Uterus (tissue), 4 donors: ENCODE data around the gene CHPF. TPM values are rescaled to one million over a fixed set of nuclear protein-coding genes. Genes with fewer than 3 reads are reported as not detected.

Experiments used
- DNase-seq, 2 donors: peaks; one replicate each; pipeline ENCODE4 v3.0.0-alpha.2; 2019 to 2020
- H3K27ac ChIP-seq, 2 donors: fragments of 200-600 bp; sonication (generic); 1 replicate in 1 of 2; 2 replicates in 1 of 2; pipeline ENCODE4 v1.5.1; 2016 to 2018
- H3K27me3 ChIP-seq, 2 donors: fragments of 200-600 bp; sonication (generic); one replicate each; pipeline ENCODE4 v1.5.1; 2018 to 2019; ENCODE audit warnings: control low read depth in 1 of 2
- H3K36me3 ChIP-seq, 2 donors: fragments of 200-600 bp; sonication (generic); one replicate each; pipeline ENCODE4 v1.5.1; 2019; ENCODE audit warnings: control low read depth in 1 of 2
- H3K4me1 ChIP-seq, 2 donors: fragments of 200-600 bp; sonication (generic); one replicate each; pipeline ENCODE4 v1.5.1; 2018 to 2019; ENCODE audit warnings: control low read depth in 1 of 2
- H3K4me3 ChIP-seq, 2 donors: fragments of 200-600 bp; sonication (generic); 1 replicate in 1 of 2; 2 replicates in 1 of 2; pipeline ENCODE4 v1.5.1; 2018 to 2019; ENCODE audit warnings: mild to moderate bottlenecking in 1 of 2
- H3K9me3 ChIP-seq, 2 donors: fragments of 200-600 bp; sonication (generic); one replicate each; pipeline ENCODE4 v1.5.1; 2019; ENCODE audit warnings: control low read depth in 1 of 2
- POLR2A ChIP-seq, 2 donors: fragments of 450-650 bp; IDR thresholded peaks; one replicate each; pipeline ENCODE4 v1.6.1; 2016; ENCODE audit warnings: antibody characterized with exemption in 2 of 2, mild to moderate bottlenecking in 1 of 2, moderate library complexity in 1 of 2
- intact Hi-C: fragments of 100-400 bp; cut with DNase I; formaldehyde crosslinking; loops from one replicate; pipeline ENCODE4 v1.15.1; 2023; ENCODE audit warnings: low total_unique reads
- total RNA-seq, 4 donors: library from RNA; depleted of rRNA in 3 of 4; stranded (reverse); fragments of >200 nt in 3 of 4; gene quantifications; one replicate each; pipeline versions ENCODE4 v1.1.0 to v1.2.4, GENCODE V29; 2014 to 2023
- TF ChIP-seq, protein P1 (sequence below), 4 experiments: fragments of 200-600 bp in 2 of 4; fragments of 450-650 bp in 2 of 4; sonication (generic) in 2 of 4; IDR thresholded peaks; one replicate each; pipeline ENCODE4 v1.5.1; 2016 to 2019; ENCODE audit warnings: antibody characterized with exemption in 4 of 4, mild to moderate bottlenecking in 2 of 4, moderate library complexity in 1 of 4
- donor health status: DM: yes; HTN: yes; CAD: no.

CHPF gene
- total RNA-seq, 4 donors from 2014 or later: 16.5 to 194 (median 42.5) TPM

DNA sequence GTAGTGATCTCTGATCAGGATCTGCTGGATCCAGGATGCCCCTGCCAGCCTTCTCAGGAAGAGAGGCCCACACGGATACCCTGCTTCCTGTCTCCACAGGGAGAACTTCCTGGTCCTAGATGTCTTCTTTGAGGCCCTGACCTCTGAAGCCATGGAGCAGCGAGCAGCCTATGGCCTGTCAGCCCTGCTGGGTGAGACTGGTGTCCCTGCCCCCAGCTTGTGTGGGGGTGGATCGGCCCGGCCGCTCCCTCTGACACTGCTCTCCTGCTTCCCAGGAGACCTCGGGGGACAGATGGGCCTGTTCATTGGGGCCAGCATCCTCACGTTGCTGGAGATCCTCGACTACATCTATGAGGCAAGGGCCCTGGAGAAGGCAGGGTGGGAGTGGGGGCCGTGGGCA is 6.6 kb downstream of the CHPF start:
- intact Hi-C loops: no loop called here
- no peak overlapping the region for H3K27ac ChIP-seq

DNA sequence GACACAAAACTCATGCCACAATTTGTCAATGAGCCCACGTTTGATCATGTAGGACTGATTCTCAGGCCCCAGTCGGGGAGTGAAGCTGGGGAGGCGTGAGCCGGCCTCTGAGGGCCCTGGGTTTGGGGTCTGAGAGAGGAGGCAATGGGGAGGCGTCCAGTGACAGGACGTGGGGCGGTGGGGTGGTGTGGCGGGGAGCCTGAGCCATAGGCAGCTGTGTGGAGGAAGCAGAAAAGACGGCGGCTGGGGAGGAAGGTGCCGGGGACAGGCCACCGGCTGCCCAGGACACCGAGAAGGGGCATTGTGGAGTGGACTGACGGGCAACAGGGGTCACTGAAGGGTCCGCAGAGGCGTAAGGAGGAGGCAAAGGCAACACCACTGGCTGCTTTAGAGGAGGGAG is 7.2 kb downstream of the CHPF start:
- Histone ChIP-seq H3K9me3 (no peaks in the 10 kb centered on the region), H3K36me3 (no peaks in the 10 kb centered on the region), H3K27ac (no peak overlapping the region), H3K27me3 (no peaks in the 10 kb centered on the region), H3K4me3 (no peak overlapping the region), H3K4me1 (peaks cover 0 to under 1% of the 10 kb centered on the region in 2 donors)
- DNase-seq: no peak
- intact Hi-C loops: no loop called here
- no peak for TF ChIP-seq POLR2A (IDR thresholded peaks at IDR 0.05)
- TF ChIP-seq, protein P1, sequence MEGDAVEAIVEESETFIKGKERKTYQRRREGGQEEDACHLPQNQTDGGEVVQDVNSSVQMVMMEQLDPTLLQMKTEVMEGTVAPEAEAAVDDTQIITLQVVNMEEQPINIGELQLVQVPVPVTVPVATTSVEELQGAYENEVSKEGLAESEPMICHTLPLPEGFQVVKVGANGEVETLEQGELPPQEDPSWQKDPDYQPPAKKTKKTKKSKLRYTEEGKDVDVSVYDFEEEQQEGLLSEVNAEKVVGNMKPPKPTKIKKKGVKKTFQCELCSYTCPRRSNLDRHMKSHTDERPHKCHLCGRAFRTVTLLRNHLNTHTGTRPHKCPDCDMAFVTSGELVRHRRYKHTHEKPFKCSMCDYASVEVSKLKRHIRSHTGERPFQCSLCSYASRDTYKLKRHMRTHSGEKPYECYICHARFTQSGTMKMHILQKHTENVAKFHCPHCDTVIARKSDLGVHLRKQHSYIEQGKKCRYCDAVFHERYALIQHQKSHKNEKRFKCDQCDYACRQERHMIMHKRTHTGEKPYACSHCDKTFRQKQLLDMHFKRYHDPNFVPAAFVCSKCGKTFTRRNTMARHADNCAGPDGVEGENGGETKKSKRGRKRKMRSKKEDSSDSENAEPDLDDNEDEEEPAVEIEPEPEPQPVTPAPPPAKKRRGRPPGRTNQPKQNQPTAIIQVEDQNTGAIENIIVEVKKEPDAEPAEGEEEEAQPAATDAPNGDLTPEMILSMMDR (IDR thresholded peaks at IDR 0.05): no peak

More for the DNA sequence above, 6.6 kb downstream of the CHPF start:
- no peaks in the 10 kb centered on the region for H3K27me3 ChIP-seq
- TF ChIP-seq POLR2A (IDR thresholded peaks at IDR 0.05): no peak
- TF ChIP-seq, protein P1 (IDR thresholded peaks at IDR 0.05): no peak
- DNase-seq: no peak
- no peaks in the 10 kb centered on the region for H3K36me3 ChIP-seq
- H3K9me3 ChIP-seq: no peaks in the 10 kb centered on the region
- H3K4me1 ChIP-seq: peaks cover 0 to 5% of the 10 kb centered on the region in 2 donors
- no peak overlapping the region for H3K4me3 ChIP-seq

DNA sequence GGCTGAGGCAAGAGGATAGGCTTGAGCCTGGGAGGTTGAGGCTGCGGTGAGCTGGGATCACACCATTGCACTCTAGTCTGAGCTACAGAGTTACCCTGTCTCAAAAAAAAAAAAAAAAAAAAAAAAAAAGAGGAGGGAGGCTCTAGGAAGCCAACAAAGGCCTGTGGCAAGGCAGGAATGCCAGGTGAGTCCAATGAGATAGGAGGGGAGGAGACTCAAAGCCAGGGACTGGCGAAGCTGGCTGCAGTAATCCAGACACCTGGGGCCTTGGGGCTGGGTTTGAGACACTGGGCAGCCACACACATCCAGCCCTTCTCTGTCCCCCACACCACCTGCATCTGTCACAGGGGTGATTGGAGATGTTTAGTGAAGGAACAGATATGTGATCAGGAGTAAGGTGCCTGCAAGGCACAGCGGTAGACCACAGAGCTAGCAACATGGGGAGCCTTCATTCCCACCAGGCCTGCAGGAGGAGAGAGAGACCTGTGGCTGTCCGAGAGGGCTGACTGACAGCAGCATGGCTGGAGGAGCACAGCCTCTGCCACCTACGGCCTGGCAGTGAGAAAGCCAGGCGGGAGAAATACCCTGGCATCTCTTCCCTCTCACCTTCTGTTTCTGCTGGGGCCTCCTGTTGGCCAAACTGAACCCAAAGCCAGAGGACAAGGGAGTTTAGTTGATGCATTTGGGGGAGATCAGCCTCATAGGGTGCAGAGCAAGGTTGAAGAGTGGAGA is 9.5 kb downstream of the CHPF start:
- Histone ChIP-seq H3K9me3 (no peaks in the 10 kb centered on the region), H3K27ac (no peak overlapping the region), H3K4me1 (no peaks in the 10 kb centered on the region), H3K27me3 (no peaks in the 10 kb centered on the region), H3K36me3 (no peaks in the 10 kb centered on the region), H3K4me3 (no peak overlapping the region)
- DNase-seq: no peak
- intact Hi-C loops: loop anchor here (5.0 kb wide), 1 partner anchor 132 kb away; no protein-coding TSS in a partner anchor
- no peak for TF ChIP-seq POLR2A (IDR thresholded peaks at IDR 0.05)
- TF ChIP-seq, protein P1 (IDR thresholded peaks at IDR 0.05): no peak

DNA sequence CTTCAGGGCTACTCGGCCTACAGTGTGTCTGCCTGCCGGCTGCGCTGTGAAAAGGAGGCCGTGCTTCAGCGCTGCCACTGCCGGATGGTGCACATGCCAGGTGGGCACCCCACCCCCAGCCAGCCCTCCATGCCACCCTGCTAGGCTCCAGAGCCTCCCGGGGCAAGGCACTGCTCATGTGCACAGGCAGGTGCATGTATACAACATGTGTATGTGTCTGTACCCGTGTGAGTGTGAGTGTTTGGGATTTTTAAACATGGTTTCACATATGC is 11.3 kb downstream of the CHPF start:
- H3K27me3 ChIP-seq: no peaks in the 10 kb centered on the region
- no peak for DNase-seq
- intact Hi-C loops: loop anchor here (5.0 kb wide), 1 partner anchor 130 kb away; no protein-coding TSS in a partner anchor
- no peaks in the 10 kb centered on the region for H3K36me3 ChIP-seq
- TF ChIP-seq, protein P1 (IDR thresholded peaks at IDR 0.05): no peak
- TF ChIP-seq POLR2A (IDR thresholded peaks at IDR 0.05): no peak
- H3K4me3 ChIP-seq: no peak overlapping the region
- no peak overlapping the region for H3K27ac ChIP-seq
- H3K4me1 ChIP-seq: no peaks in the 10 kb centered on the region
- no peaks in the 10 kb centered on the region for H3K9me3 ChIP-seq

DNA sequence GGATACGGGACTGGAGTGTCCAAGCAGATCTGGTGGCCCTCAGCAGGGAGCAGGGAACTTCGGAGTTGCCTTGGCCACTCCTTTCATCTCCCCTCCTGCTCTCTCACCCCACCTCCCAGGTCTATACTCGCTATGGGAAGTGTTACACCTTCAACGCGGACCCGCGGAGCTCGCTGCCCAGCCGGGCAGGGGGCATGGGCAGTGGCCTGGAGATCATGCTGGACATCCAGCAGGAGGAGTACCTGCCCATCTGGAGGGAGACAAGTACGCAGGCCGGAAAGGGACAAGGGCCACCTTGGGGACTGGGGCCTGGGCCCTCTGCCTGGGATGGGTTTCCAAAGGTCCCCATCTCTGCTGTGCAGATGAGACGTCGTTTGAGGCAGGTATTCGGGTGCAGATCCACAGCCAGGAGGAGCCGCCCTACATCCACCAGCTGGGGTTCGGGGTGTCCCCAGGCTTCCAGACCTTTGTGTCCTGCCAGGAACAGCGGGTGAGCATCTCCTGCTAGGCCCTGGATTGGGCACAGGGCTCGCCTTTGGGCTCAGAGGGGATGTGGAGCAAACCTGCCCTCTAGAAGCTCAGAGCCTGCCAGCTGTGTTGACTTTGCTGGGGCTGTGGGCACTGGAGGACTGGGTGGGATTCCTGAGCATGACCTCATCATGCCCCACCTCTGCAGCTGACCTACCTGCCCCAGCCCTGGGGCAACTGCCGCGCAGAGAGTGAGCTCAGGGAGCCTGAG is 11.8 kb downstream of the CHPF start:
- Histone ChIP-seq H3K27me3 (no peaks in the 10 kb centered on the region), H3K4me1 (no peaks in the 10 kb centered on the region), H3K27ac (no peak overlapping the region), H3K36me3 (no peaks in the 10 kb centered on the region), H3K9me3 (no peaks in the 10 kb centered on the region), H3K4me3 (no peak overlapping the region)
- no peak for TF ChIP-seq POLR2A (IDR thresholded peaks at IDR 0.05)
- TF ChIP-seq, protein P1 (IDR thresholded peaks at IDR 0.05): no peak
- intact Hi-C loops: loop anchor here (5.0 kb wide), 1 partner anchor 130 kb away; no protein-coding TSS in a partner anchor
- DNase-seq: no peak
